ENCODE results near the gene XNDC1N. TPM values are rescaled to one million over a fixed set of nuclear protein-coding genes. Genes with fewer than 3 reads are reported as not detected.
A peak's percentile ranks its signal among the peaks of the same experiment; 100 is the strongest.

XNDC1N gene
- polyA plus RNA-seq, 1 of the 3 experiments (the other 2 are of a cell fraction), result 3.4 TPM

GRCh38 chr11:71934213-71934612 lies 5.8 kb upstream of the XNDC1N start:
- TF ChIP-seq EZH2phosphoT487 (IDR thresholded peaks at IDR 0.05; ENCODE audit: borderline replicate concordance, low read depth) (no peak), FOSL2 (IDR thresholded peaks at IDR 0.05; ENCODE audit: borderline replicate concordance, low read depth) (no peak), PBX3 (IDR thresholded peaks at IDR 0.05) (no peak), TEAD4 (IDR thresholded peaks at IDR 0.05; ENCODE audit: borderline replicate concordance, insufficient read depth) (no peak), EP300 (IDR thresholded peaks at IDR 0.05; ENCODE audit: borderline replicate concordance in 1 of 2, low read depth in 1 of 2, low read length in 1 of 2) (no peak)
- Histone ChIP-seq H3K27me3 (ENCODE audit: insufficient read depth) (no peaks in the 10 kb centered on the region), H3K9me3 (no peaks in the 10 kb centered on the region), H3K4me2 (no peak overlapping the region), H3K4me3 (ENCODE audit: low read depth in 2 of 2, low read length in 1 of 2) (no peak overlapping the region), H3K4me1 (ENCODE audit: control insufficient read depth in 1 of 2, insufficient read depth in 2 of 2, low read depth in 1 of 2, low read length in 1 of 2) (peaks cover 5 to 19% of the 10 kb centered on the region in 2 experiments; a peak in 3 of 4 replicates), H2AFZ (ENCODE audit: low read depth) (no peak overlapping the region), H3K36me3 (replicated peaks in 1 of 2; ENCODE audit: control insufficient read depth in 1 of 2, insufficient read depth in 2 of 2, low read length in 1 of 2) (peaks cover 2 to 10% of the 10 kb centered on the region in 2 experiments), H3F3A (replicated peaks; ENCODE audit: insufficient read depth) (peaks cover 23% of the 10 kb centered on the region), H3K27ac (ENCODE audit: low read depth in 2 of 2, low read length in 1 of 2) (no peak overlapping the region), H3K79me2 (ENCODE audit: insufficient read depth) (peaks cover 99% of the 10 kb centered on the region), H4K20me1 (ENCODE audit: insufficient read depth) (peaks cover 28% of the 10 kb centered on the region), H3K9ac (no peak overlapping the region), H3K9me2 (no peaks in the 10 kb centered on the region)
- ChIA-PET CTCF (no interaction called here), POLR2A (no interaction called here)
- WGBS (ENCODE audit: low lambda C conversion rate), result 90% methylated on average over 2 of the region's 2 CpGs
- DNase-seq, result no peak

GRCh38 chr11:71933141-71933933 lies 4.9 kb upstream of the XNDC1N start:
- WGBS (ENCODE audit: low lambda C conversion rate), result 83% methylated on average over 4 of the region's 4 CpGs

GRCh38 chr11:71931245-71931602 lies 2.8 kb upstream of the XNDC1N start:
- Histone ChIP-seq H3K79me2 (ENCODE audit: insufficient read depth) (peaks cover 98% of the 10 kb centered on the region), H2AFZ (ENCODE audit: low read depth) (no peak overlapping the region), H4K20me1 (ENCODE audit: insufficient read depth) (peaks cover 23% of the 10 kb centered on the region), H3K27ac (ENCODE audit: low read depth in 2 of 2, low read length in 1 of 2) (peak overlapping the region in 1 of 2 experiments; percentile 32; a peak in 1 of 4 replicates), H3K27me3 (ENCODE audit: insufficient read depth) (no peaks in the 10 kb centered on the region), H3K36me3 (replicated peaks in 1 of 2; ENCODE audit: control insufficient read depth in 1 of 2, insufficient read depth in 2 of 2, low read length in 1 of 2) (peaks cover 0 to 6% of the 10 kb centered on the region in 2 experiments), H3K4me3 (ENCODE audit: low read depth in 2 of 2, low read length in 1 of 2) (no peak overlapping the region), H3K9me3 (no peaks in the 10 kb centered on the region), H3K4me2 (peak overlapping the region; percentile 95), H3K9me2 (no peaks in the 10 kb centered on the region), H3K4me1 (ENCODE audit: control insufficient read depth in 1 of 2, insufficient read depth in 2 of 2, low read depth in 1 of 2, low read length in 1 of 2) (peaks cover 7 to 16% of the 10 kb centered on the region in 2 experiments; a peak in 3 of 4 replicates), H3K9ac (no peak overlapping the region), H3F3A (replicated peaks; ENCODE audit: insufficient read depth) (peaks cover 9% of the 10 kb centered on the region)
- WGBS (ENCODE audit: low lambda C conversion rate), result 46% methylated on average over 2 of the region's 2 CpGs
- POLR2A ChIA-PET, result no interaction called here
- no peak for DNase-seq
- CTCF ChIA-PET, result interaction anchor here (0.8 to 1.2 kb wide), 2 partner anchors 46 to 160 kb away, joined by 3 to 4 read pairs; no protein-coding TSS in a partner anchor
- TF ChIP-seq GABPA (IDR thresholded peaks at IDR 0.05; ENCODE audit: low read depth), result no peak
- TF ChIP-seq SMC3 (IDR thresholded peaks at IDR 0.05; ENCODE audit: low read depth, low read length), result no peak
- TF ChIP-seq USF2 (IDR thresholded peaks at IDR 0.05; ENCODE audit: borderline replicate concordance, low read depth, low read length), result no peak
- TF ChIP-seq ZBTB33 (IDR thresholded peaks at IDR 0.05; ENCODE audit: borderline replicate concordance, low read depth), result no peak
- TF ChIP-seq FOXJ3 (CRISPR knock-in tag; IDR thresholded peaks at IDR 0.05), result no peak
- TF ChIP-seq GATA2 (CRISPR knock-in tag; IDR thresholded peaks at IDR 0.05), result no peak
- TF ChIP-seq CHD2 (IDR thresholded peaks at IDR 0.05; ENCODE audit: low read length, partially characterized antibody), result no peak
- TF ChIP-seq POLR2AphosphoS5 (IDR thresholded peaks at IDR 0.05; ENCODE audit: low read depth, low read length), result no peak
- TF ChIP-seq IRF3 (IDR thresholded peaks at IDR 0.05; ENCODE audit: low read depth, low read length), result no peak

More at GRCh38 chr11:71933141-71933933, 4.9 kb upstream of the XNDC1N start:
- H3K4me3 ChIP-seq (ENCODE audit: low read depth in 2 of 2, low read length in 1 of 2), result no peak overlapping the region
- peaks cover 5 to 19% of the 10 kb centered on the region in 2 experiments; a peak in 3 of 4 replicates for H3K4me1 ChIP-seq (ENCODE audit: control insufficient read depth in 1 of 2, insufficient read depth in 2 of 2, low read depth in 1 of 2, low read length in 1 of 2)
- no peaks in the 10 kb centered on the region for H3K9me3 ChIP-seq
- peaks cover 2 to 6% of the 10 kb centered on the region in 2 experiments for H3K36me3 ChIP-seq (replicated peaks in 1 of 2; ENCODE audit: control insufficient read depth in 1 of 2, insufficient read depth in 2 of 2, low read length in 1 of 2)
- no peaks in the 10 kb centered on the region for H3K9me2 ChIP-seq
- ChIA-PET CTCF (no interaction called here), POLR2A (interaction anchor here (0.5 kb wide), 1 partner anchor 18 kb away, joined by 3 read pairs; no protein-coding TSS in a partner anchor)
- TF ChIP-seq YY1 (IDR thresholded peaks at IDR 0.05; ENCODE audit: low read depth) (no peak), RXRA (IDR thresholded peaks at IDR 0.05; ENCODE audit: borderline replicate concordance, low read depth) (no peak), SIN3A (IDR thresholded peaks at IDR 0.05; ENCODE audit: borderline replicate concordance, low read depth, low read length) (no peak)
- H3K79me2 ChIP-seq (ENCODE audit: insufficient read depth), result peaks cover 97% of the 10 kb centered on the region
- H3F3A ChIP-seq (replicated peaks; ENCODE audit: insufficient read depth), result peaks cover 23% of the 10 kb centered on the region
- H4K20me1 ChIP-seq (ENCODE audit: insufficient read depth), result peaks cover 28% of the 10 kb centered on the region
- no peak overlapping the region for H3K4me2 ChIP-seq
- H2AFZ ChIP-seq (ENCODE audit: low read depth), result no peak overlapping the region
- DNase-seq, result no peak
- H3K27me3 ChIP-seq (ENCODE audit: insufficient read depth), result no peaks in the 10 kb centered on the region
- no peak overlapping the region for H3K9ac ChIP-seq
- H3K27ac ChIP-seq (ENCODE audit: low read depth in 2 of 2, low read length in 1 of 2), result no peak overlapping the region
